Activated CD8-positive, alpha-beta memory T cell treated with anti-CD3 and anti-CD28 coated beads, Interleukin-2, amount 50 U/mL, for 24 hours (primary cell): Measurements from ENCODE around the gene MMP21.

Source experiments
- DNase-seq: peaks from one replicate; pipeline ENCODE4 v3.0.0-alpha.2; 2020; ENCODE audit errors: extremely low read depth

MMP21 gene

GRCh38 chr10:125792342-125793300 lies 17.0 kb upstream of the MMP21 start:
- DNase-seq, result no peak

GRCh38 chr10:125788156-125789034 lies 12.8 kb upstream of the MMP21 start:
- DNase-seq, result no peak

GRCh38 chr10:125785791-125786190 lies 10.2 kb upstream of the MMP21 start:
- no peak for DNase-seq

- no peak for DNase-seq
These were observed 8.3 kb upstream of the MMP21 start for GRCh38 chr10:125783957-125784356.

- DNase-seq, result no peak
These were observed 7.8 kb upstream of the MMP21 start for GRCh38 chr10:125783408-125783807.

- DNase-seq, result no peak
These were observed 7.0 kb upstream of the MMP21 start for GRCh38 chr10:125782616-125783015.

- DNase-seq, result no peak
These were observed 6.4 kb upstream of the MMP21 start for GRCh38 chr10:125782054-125782453.

GRCh38 chr10:125781374-125781773 lies 5.8 kb upstream of the MMP21 start:
- DNase-seq, result no peak

- no peak for DNase-seq
These were observed 4.0 kb upstream of the MMP21 start for GRCh38 chr10:125779403-125780327.

GRCh38 chr10:125778556-125778955 lies 2.9 kb upstream of the MMP21 start:
- DNase-seq, result no peak

GRCh38 chr10:125777806-125778205 lies 2.2 kb upstream of the MMP21 start:
- no peak for DNase-seq

GRCh38 chr10:125774581-125775191 lies 935 bp downstream of the MMP21 start:
- no peak for DNase-seq

GRCh38 chr10:125773687-125774543 lies 1.7 kb downstream of the MMP21 start:
- no peak for DNase-seq

- no peak for DNase-seq
These were observed 2.8 kb downstream of the MMP21 start for GRCh38 chr10:125772864-125773180.

GRCh38 chr10:125772112-125772863 lies 3.3 kb downstream of the MMP21 start:
- DNase-seq, result no peak

GRCh38 chr10:125770844-125771243 lies 4.8 kb downstream of the MMP21 start:
- DNase-seq, result no peak

- no peak for DNase-seq
These were observed 6.4 kb downstream of the MMP21 start for GRCh38 chr10:125769175-125769574.

- DNase-seq, result no peak
These were observed 7.3 kb downstream of the MMP21 start for GRCh38 chr10:125768219-125768855.

GRCh38 chr10:125766511-125766910 lies 9.1 kb downstream of the MMP21 start:
- no peak for DNase-seq
